BJ (cell line): ENCODE measurements around the gene RGS3. TPM values are rescaled to one million over a fixed set of nuclear protein-coding genes. Genes with fewer than 3 reads are reported as not detected.

Experiments used
- CTCF ChIA-PET: fragments of 350-600 bp; formaldehyde crosslinking; extraction: SDS; loops from one replicate; lab custom pipeline; 2021; ENCODE audit warnings: antibody characterized with exemption, inconsistent platforms; lab: Yijun Ruan, JAX
- POLR2A ChIA-PET: fragments of 300-600 bp; sonication (Branson Sonifier 250); formaldehyde crosslinking; extraction: SDS; loops from one replicate; lab custom pipeline; 2021; ENCODE audit warnings: antibody characterized with exemption; lab: Charles Lee
- DNase-seq: peaks from one replicate; pipeline ENCODE4 v3.0.0-alpha.2; 2011; ENCODE audit warnings: low read depth
- H3K27me3 ChIP-seq: 2 replicates; pipeline ENCODE4 v1.6.0; 2011; ENCODE audit warnings: low read length; ENCODE audit not compliant: control insufficient read depth, insufficient read depth
- H3K36me3 ChIP-seq: 2 replicates; pipeline ENCODE4 v1.5.1; 2011; ENCODE audit warnings: low read length; ENCODE audit not compliant: control insufficient read depth, insufficient read depth
- H3K4me3 ChIP-seq: 2 replicates; pipeline ENCODE4 v1.5.1; 2011; ENCODE audit warnings: low read depth, mild to moderate bottlenecking, control low read depth, low read length
- CTCF ChIP-seq: IDR thresholded peaks from 2 replicates; pipeline ENCODE4 v1.5.1; 2011; ENCODE audit warnings: low read depth, mild to moderate bottlenecking, control low read depth, inconsistent platforms, low read length, moderate library complexity; ENCODE audit not compliant: insufficient read depth
- polyA plus RNA-seq: library from polyadenylated mRNA; depleted of rRNA; stranded (reverse); fragments of >200 nt; gene quantifications from 2 replicates; pipeline ENCODE4 v1.2.3, GENCODE V29; 2011

The RGS3 gene
- polyA plus RNA-seq, 1 experiment: 66.4 TPM

GRCh38 chr9:113501129-113501686 lies 37.7 kb downstream of the RGS3 start:
- ChIA-PET POLR2A (no interaction called here), CTCF (no interaction called here)
- Histone ChIP-seq H3K27me3 (no peaks in the 10 kb centered on the region), H3K4me3 (no peak overlapping the region), H3K36me3 (no peaks in the 10 kb centered on the region)
- DNase-seq: no peak
- no peak for TF ChIP-seq CTCF

DNA sequence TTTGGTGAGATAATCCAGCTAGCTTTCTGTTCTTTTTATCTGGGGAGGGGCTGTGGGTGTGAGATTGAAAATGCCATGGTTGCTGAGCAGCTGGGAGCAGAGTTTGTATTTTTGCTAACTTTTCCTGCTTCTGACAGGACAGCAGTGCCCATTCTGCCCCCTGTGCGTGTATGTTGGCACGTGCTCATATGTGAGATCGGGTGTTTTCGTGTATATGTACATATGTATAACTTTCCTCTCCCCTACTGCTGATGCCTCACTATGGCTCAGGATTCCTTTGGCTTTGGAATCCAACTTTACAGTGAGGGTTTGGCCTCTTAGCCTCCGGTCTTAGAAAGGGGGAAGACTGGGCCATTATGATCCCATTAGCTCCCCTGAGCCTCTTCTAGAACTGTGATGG lies 38.3 kb downstream of the RGS3 start:
- no peak for DNase-seq
- Histone ChIP-seq H3K36me3 (no peaks in the 10 kb centered on the region), H3K27me3 (no peaks in the 10 kb centered on the region), H3K4me3 (no peak overlapping the region)
- POLR2A ChIA-PET: no interaction called here
- no peak for TF ChIP-seq CTCF
- CTCF ChIA-PET: interaction anchor here (1.6 kb wide), 1 partner anchor 9 kb away, joined by 4 read pairs; no protein-coding TSS in a partner anchor

DNA sequence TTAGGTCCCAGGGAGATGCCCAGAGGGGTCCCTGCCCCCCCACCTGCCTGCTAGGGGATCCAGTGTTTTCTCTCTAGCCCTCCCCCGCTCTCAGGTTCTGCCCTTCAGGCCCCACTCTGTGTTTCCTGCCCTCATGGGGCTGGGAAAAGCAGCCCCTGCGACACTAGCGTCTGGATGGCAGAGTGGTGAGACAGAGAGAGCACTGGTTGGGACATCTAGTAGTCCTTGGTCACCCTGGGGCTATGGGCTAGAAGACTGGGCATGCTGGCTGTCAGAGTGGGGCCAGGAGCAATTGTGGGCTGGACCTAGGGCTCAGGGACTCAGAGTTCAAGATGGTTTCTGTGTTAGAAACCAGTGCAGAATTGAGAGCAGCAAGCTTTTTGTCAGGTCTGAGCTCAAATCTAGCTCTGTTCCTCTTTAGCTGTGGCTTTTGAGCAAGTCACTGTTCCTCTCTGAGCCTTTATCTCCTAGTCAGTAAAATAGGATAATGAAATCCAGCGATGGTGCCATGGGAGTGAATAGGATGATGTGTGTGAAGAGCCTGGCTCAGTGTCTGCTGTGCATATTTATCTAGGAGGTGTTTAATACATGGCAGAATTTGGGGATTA lies 39.0 kb downstream of the RGS3 start:
- POLR2A ChIA-PET: no interaction called here

DNA sequence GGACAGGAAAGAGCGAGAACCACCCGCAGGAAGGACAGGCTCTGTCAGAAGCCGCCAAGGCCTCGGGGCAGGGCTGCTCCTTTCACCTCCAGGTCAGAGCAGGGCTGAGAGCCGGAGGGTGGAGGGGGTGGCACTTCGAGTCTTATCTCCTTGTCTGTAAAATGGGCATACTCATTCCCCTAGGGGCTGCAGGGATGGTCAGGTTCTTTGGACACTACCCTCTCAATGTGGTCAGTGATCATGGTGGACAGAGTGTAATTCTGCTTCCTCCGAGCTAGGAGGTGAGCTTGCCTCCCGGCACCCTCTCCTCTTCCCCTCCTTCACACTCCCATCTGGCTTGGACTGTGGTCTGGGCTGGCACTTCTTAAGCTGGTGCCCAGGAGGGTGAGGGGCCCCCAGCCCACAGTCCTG lies 39.6 kb downstream of the RGS3 start:
- H3K27me3 ChIP-seq: no peaks in the 10 kb centered on the region
- H3K36me3 ChIP-seq: no peaks in the 10 kb centered on the region
- TF ChIP-seq CTCF: no peak
- DNase-seq: no peak
- POLR2A ChIA-PET: no interaction called here
- CTCF ChIA-PET: interaction anchor here (1.1 to 1.6 kb wide), 2 partner anchors 10 to 22 kb away, joined by 3 to 4 read pairs; no protein-coding TSS in a partner anchor
- no peak overlapping the region for H3K4me3 ChIP-seq

More for the DNA sequence above, 39.0 kb downstream of the RGS3 start:
- no peak for DNase-seq
- TF ChIP-seq CTCF: no peak
- no peaks in the 10 kb centered on the region for H3K27me3 ChIP-seq
- no peaks in the 10 kb centered on the region for H3K36me3 ChIP-seq
- CTCF ChIA-PET: interaction anchor here (1.6 kb wide), 1 partner anchor 9 kb away, joined by 4 read pairs; no protein-coding TSS in a partner anchor
- H3K4me3 ChIP-seq: no peak overlapping the region

GRCh38 chr9:113503613-113504211 lies 40.2 kb downstream of the RGS3 start:
- ChIA-PET CTCF (interaction anchor here (1.1 kb wide), 1 partner anchor 22 kb away, joined by 3 read pairs; no protein-coding TSS in a partner anchor), POLR2A (no interaction called here)
- Histone ChIP-seq H3K36me3 (no peaks in the 10 kb centered on the region), H3K4me3 (no peak overlapping the region), H3K27me3 (no peaks in the 10 kb centered on the region)
- TF ChIP-seq CTCF: no peak
- no peak for DNase-seq
